HG02840 (cell line): ENCODE measurements around the gene FOXB1.

Experiments
- ATAC-seq: cut with Tn5 transposase; IDR thresholded peaks from one replicate; pipeline ENCODE4 v1.9.1; 2021; ENCODE audit warnings: mild to moderate bottlenecking, moderate library complexity, moderate number of reproducible peaks; ENCODE audit not compliant: unreplicated experiment, low FRiP score

The FOXB1 gene

GRCh38 chr15:60012695-60013094 lies 8.6 kb downstream of the FOXB1 start:
- ATAC-seq: no peak

GRCh38 chr15:60017538-60018520 lies 13.7 kb downstream of the FOXB1 start:
- no peak for ATAC-seq

GRCh38 chr15:60020736-60021135 lies 16.6 kb downstream of the FOXB1 start:
- no peak for ATAC-seq

- ATAC-seq: no peak
These were observed 17.7 kb downstream of the FOXB1 start for GRCh38 chr15:60021589-60022378.

GRCh38 chr15:60022379-60022741 lies 18.2 kb downstream of the FOXB1 start:
- no peak for ATAC-seq

- ATAC-seq: no peak
These were observed 22.4 kb downstream of the FOXB1 start for GRCh38 chr15:60026555-60026954.

GRCh38 chr15:60035344-60035743 lies 31.2 kb downstream of the FOXB1 start:
- no peak for ATAC-seq

GRCh38 chr15:60039316-60039715 lies 35.2 kb downstream of the FOXB1 start:
- no peak for ATAC-seq

- no peak for ATAC-seq
These were observed 39.8 kb downstream of the FOXB1 start for GRCh38 chr15:60043744-60044435.

GRCh38 chr15:60044636-60045270 lies 40.6 kb downstream of the FOXB1 start:
- no peak for ATAC-seq

- ATAC-seq: no peak
These were observed 43.6 kb downstream of the FOXB1 start for GRCh38 chr15:60047701-60048100.

GRCh38 chr15:60049948-60050347 lies 45.8 kb downstream of the FOXB1 start:
- ATAC-seq: no peak

- no peak for ATAC-seq
These were observed 48.7 kb downstream of the FOXB1 start for GRCh38 chr15:60052796-60053195.

GRCh38 chr15:60054472-60054871 lies 50.4 kb downstream of the FOXB1 start:
- ATAC-seq: no peak
